Renal cortex interstitium (tissue), 11 donors: ENCODE results near the gene ATPAF2. TPM values are rescaled to one million over a fixed set of nuclear protein-coding genes. Genes with fewer than 3 reads are reported as not detected.

Experiments used
- DNase-seq, 11 donors: peaks; one replicate each; pipeline ENCODE4 v3.0.0-alpha.2; 2013; ENCODE audit warnings: low read depth in 9 of 11, low spot score in 4 of 11; ENCODE audit errors: extremely low read depth in 1 of 11
- polyA plus RNA-seq, 3 donors: library from polyadenylated mRNA; unstranded; fragments of 120-200 nt; gene quantifications; one replicate each; pipeline ENCODE4 v1.2.1, GENCODE V29; 2013; ENCODE audit not compliant: insufficient read length in 3 of 3

Gene ATPAF2
- polyA plus RNA-seq, 3 donors: 19.4 to 27.9 (median 24.2) TPM

- no peak for DNase-seq
These were observed 5.6 kb upstream of the ATPAF2 start for GRCh38 chr17:18044609-18045008.

GRCh38 chr17:18043491-18043890 is 4.5 kb upstream of the ATPAF2 start:
- no peak for DNase-seq

- no peak for DNase-seq
These were observed 4.0 kb upstream of the ATPAF2 start for GRCh38 chr17:18042983-18043382.

- no peak for DNase-seq
These were observed 2.8 kb upstream of the ATPAF2 start for GRCh38 chr17:18041776-18042175.

GRCh38 chr17:18040261-18040858 is 1.4 kb upstream of the ATPAF2 start:
- DNase-seq: no peak

GRCh38 chr17:18039535-18040260 is 730 bp upstream of the ATPAF2 start:
- peak in 4 of 11 donors; percentile 16 to 32 (median 30) for DNase-seq

- DNase-seq: no peak
These were observed 668 bp downstream of the ATPAF2 start for GRCh38 chr17:18038149-18038850.

GRCh38 chr17:18037486-18037885 is 1.5 kb downstream of the ATPAF2 start:
- no peak for DNase-seq

GRCh38 chr17:18035704-18036103 is 3.3 kb downstream of the ATPAF2 start:
- no peak for DNase-seq

GRCh38 chr17:18033442-18034099 is 5.4 kb downstream of the ATPAF2 start:
- peak; percentile 49 to 85 (median 64) for DNase-seq

GRCh38 chr17:18031955-18032354 is 7.0 kb downstream of the ATPAF2 start:
- DNase-seq: no peak

- DNase-seq: no peak
These were observed 9.9 kb downstream of the ATPAF2 start for GRCh38 chr17:18028952-18029540.

- no peak for DNase-seq
These were observed 10.6 kb downstream of the ATPAF2 start for GRCh38 chr17:18028114-18028951.

- DNase-seq: no peak
These were observed 11.7 kb downstream of the ATPAF2 start for GRCh38 chr17:18027280-18027679.

GRCh38 chr17:18025945-18026776 is 12.8 kb downstream of the ATPAF2 start:
- no peak for DNase-seq

- DNase-seq: no peak
These were observed 13.6 kb downstream of the ATPAF2 start for GRCh38 chr17:18025241-18025944.

- DNase-seq: no peak
These were observed 17.6 kb downstream of the ATPAF2 start for GRCh38 chr17:18021372-18021771.
